HG02678 (cell line): ENCODE data around the gene PLCXD3.

Experiments
- ATAC-seq: cut with Tn5 transposase; IDR thresholded peaks from one replicate; pipeline ENCODE4 v1.9.1; 2021; ENCODE audit warnings: mild to moderate bottlenecking, moderate library complexity; ENCODE audit not compliant: unreplicated experiment

Gene PLCXD3

DNA sequence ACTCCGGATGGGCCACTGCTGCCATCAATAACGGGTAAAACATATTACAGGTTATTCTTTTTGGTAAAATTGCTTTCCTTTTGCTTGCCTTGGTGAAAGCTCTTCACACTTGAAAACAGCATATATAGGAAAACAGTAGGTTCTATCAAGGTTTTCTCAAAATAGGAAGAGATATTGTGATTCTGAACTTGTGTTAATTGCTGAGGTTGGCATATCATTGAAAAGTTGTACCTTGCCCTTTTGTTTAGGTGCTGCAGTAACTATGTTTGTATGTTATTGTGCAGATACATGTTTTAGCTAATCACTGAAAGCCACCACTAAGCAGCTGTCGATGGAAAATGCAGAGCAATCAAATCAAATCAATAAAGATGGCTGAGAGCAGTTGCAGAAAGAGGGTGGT is 219.1 kb downstream of the PLCXD3 start:
- ATAC-seq, result no peak

- ATAC-seq, result no peak
These were observed 219.6 kb downstream of the PLCXD3 start for GRCh38 chr5:41290810-41291209.

DNA sequence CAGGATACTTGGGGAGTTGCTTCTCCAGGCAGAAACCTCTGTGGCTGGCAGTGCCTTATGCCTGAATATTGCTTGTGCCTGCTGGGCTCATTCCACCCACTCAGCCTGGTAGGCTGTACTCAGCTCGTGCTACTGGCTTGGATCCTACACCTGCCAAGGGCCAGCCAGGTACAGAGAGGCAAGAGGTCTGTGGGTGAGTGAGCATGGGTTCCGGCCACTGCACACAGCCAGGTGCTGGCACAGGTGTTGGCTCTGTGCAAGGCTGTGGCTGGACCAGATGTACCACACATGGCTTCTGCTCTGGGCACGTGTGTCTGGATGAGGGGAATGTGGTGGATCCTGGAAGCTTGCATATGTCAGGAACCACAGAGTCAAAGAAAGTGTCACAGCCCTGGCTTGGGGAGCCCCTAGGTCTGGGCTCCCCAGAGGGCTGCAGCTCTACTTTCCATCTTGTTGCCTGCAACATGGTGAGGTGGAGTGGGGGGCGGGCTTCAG is 220.4 kb downstream of the PLCXD3 start:
- no peak for ATAC-seq

DNA sequence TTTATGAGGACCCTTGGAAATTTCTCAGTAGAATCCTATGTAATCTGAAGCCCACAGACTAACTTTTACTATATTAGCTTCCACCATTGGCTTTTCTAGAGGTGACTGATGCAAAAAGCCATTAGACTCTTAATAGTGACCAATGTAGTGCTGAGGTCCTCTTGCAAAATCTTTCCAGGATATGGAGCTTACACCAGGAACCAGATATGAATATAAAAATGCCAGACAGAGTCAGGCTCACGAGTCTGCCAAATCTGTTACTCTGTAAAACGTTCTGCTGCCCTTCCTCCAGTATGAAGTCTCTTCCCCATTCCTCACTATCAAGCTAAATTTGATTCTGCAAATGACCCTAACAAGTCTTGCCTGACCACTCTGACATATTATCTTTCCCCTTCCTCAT is 223.7 kb downstream of the PLCXD3 start:
- no peak for ATAC-seq

- ATAC-seq, result no peak
These were observed 224.2 kb downstream of the PLCXD3 start for GRCh38 chr5:41286165-41286564.

GRCh38 chr5:41284938-41285337 is 225.5 kb downstream of the PLCXD3 start:
- ATAC-seq, result no peak

DNA sequence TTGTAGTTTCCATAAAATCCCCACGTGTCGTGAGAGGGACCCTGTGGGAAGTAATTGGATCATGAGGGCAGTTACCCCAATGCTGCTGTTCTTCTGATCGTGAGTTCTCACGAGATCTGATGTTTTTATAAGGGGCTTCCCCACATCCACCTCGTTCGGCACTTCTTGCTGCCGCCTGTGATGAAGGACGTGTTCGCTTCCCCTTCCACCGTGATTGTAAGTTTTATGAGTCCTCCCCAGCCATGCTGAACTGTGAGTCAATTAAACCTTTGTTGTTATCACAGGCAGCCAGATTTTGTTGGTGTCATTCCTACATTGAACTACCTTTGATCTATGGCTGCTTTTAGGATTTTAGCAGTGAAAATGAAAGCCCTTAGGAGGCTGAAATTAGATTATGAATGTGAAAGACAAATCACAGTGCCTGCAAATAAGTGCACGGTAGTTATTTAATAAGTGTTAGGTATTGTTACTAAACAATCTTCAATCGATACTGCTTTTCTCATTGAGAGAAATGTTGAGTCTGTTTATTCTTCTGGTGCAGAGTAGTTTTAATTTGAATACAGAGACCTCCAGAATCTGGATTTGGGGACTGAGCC is 229.1 kb downstream of the PLCXD3 start:
- no peak for ATAC-seq

- no peak for ATAC-seq
These were observed 231.4 kb downstream of the PLCXD3 start for GRCh38 chr5:41279040-41279439.

DNA sequence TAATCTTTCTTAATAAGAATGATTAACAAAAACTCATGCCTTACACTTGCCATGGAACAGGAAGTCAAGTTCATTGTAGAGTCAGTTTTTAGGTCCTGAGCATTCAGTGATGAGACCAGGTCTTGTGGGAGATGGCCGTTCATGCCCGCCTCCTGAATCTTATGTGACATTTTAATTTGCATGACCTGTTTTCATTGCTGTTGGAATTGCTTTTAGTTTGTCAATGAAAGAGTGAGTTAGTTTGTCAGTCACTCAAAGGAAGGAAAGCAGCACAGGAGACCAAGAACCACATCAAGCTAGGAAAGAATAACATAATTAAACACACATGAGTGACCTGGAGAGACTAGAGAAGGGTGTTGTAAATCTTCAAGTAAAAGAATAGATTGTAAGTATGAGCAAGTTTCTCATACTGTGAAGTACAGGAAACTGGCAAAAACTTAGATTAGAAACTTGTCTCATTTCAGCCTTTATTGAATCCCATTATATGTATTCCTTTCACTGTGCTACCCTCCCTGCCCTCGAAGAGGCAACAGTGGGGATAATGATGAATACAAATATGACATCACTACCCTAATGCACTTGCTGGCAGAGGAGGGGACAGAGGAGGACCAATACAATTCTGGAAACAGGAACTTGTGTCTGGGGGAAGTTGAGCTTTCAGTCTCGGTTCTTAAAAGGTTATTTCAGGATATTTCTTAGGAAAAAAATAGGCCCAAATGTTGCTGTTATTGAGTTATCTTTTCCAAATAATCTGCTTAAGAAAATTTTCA is 232.7 kb downstream of the PLCXD3 start:
- no peak for ATAC-seq

GRCh38 chr5:41275813-41276512 is 234.4 kb downstream of the PLCXD3 start:
- peak; percentile 41 for ATAC-seq

GRCh38 chr5:41270423-41271251 is 239.8 kb downstream of the PLCXD3 start:
- ATAC-seq, result peak; percentile 85

DNA sequence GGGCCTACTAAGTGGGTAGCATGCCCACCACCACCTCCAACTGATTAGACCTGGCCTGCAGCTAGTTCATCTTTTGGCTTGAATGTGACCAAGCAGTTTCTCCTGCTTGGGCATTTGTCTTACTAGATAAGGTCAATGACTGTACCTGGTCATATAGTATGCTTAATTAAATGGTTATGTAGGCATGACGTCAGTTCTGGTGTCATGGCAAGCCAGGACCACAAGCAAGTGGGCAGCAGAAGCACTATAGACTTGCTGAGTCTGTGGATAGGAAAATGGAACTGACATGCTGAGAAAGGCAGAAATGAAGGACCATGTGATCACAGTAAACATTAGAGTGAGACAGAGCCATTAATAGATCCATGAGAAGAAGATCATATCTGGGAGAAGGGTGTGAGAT is 241.5 kb downstream of the PLCXD3 start:
- no peak for ATAC-seq

- no peak for ATAC-seq
These were observed 244.0 kb downstream of the PLCXD3 start for GRCh38 chr5:41266377-41266776.

DNA sequence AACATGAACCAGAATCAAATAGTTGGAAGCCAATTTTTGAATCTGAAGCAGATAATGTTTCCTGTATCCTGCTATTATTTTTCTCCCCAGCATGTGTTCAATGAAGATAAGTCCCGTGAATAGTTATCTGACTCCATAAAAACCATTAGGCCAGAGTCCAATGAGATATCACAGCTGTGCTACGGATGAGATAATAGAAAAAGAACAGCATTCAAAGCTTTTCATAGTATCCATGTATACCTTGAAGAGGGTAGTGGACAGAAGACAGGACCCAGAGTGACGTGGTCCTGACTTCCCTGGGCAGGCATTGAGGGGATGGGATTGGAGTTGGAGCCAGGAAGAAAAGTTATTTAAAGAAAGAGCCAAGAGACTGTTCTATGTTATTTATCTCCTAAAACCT is 246.4 kb downstream of the PLCXD3 start:
- ATAC-seq, result no peak

- ATAC-seq, result no peak
These were observed 247.1 kb downstream of the PLCXD3 start for GRCh38 chr5:41263335-41263734.
